Uterine smooth muscle cell (primary cell): Measurements from ENCODE around the gene LDB1. TPM values are rescaled to one million over a fixed set of nuclear protein-coding genes. Genes with fewer than 3 reads are reported as not detected.

ENCODE experiments used
- total RNA-seq: library from RNA; depleted of rRNA; stranded (reverse); fragments of >200 nt; gene quantifications from 2 replicates; pipeline ENCODE4 v1.2.3, GENCODE V29; 2014

LDB1 gene, protein sequence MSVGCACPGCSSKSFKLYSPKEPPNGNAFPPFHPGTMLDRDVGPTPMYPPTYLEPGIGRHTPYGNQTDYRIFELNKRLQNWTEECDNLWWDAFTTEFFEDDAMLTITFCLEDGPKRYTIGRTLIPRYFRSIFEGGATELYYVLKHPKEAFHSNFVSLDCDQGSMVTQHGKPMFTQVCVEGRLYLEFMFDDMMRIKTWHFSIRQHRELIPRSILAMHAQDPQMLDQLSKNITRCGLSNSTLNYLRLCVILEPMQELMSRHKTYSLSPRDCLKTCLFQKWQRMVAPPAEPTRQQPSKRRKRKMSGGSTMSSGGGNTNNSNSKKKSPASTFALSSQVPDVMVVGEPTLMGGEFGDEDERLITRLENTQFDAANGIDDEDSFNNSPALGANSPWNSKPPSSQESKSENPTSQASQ
- 28.4 and 37.0 TPM in 2 replicates for total RNA-seq

DNA sequence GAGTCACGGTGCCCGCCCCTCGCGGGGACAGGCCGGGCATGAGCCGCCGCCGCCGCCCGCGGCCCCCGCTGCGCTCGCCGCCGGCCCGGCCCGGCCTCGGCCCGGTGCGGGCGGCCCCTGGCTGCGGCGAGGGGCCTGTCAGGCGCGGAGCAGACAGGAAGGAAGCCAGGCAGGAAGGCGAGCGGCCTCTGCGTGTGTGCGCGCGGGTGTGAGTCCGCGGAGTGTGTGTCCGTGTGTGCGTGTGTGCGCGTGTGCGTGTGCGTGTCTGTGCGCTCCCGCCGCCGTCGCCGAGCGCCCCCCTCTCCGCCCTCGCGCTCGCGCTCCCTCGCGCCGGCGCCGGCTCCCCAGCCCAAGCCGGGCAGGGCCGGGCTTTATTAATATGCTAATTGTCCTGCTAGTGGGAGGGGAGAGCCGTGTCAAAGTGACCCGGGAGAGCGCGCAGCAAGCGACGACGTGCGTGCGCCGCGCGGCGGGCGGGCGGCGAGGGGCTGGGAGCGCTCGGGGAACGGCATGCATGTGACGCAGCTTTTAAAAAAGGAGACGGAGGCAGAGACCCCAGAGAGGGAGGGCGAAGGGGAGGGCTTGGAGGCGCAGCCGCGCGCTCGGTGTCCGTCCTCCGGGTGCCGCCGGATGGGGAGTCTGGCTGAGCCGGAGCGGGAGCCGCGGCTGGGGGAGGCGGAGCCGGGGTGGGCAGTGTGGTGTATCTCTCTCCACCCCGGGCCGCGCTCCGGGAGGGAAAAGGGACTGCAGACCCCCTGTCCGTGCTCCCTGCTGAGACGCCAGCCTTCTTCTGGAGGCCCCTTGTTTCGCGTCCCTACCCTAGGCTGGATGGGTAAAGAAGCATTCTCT is at the start of gene LDB1:
TSS of gene LDB1 (minus strand) at position 227 of the 849 bp plus-strand sequence. CDS start 258 bp downstream, outside the sequence.

DNA sequence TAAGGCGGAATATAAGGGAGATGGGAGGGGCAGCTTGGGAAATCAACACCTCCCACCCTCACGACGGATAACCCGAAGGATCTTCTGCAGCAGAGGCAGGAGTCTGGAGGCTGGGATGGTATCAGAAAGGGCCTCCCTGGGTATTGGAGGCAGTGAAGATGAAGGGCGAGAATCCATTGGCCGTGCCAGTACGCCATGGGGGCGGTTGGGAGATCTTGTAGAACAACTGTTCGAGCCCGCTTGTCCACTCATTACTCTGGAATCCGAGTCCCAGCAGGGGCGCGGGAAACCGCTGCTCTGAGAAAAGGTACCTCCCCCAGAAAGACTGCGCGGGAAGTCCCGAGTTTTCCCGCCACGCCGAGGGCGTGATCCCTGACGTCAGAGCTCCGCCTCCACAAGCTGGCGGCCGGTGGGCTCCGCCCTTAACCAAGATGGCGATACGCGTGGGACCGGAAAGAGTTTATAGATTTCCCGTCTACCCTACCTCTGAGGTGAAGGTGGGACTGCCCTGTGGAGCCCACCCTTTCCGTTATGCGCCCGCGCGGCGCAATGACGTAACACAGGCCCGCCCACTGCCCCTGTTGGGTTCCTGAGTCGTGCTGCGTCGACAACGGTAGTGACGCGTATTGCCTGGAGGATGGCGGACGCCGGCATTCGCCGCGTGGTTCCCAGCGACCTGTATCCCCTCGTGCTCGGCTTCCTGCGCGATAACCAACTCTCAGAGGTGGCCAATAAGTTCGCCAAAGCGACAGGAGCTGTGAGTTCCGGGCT is 31.8 kb upstream of the LDB1 start, which contains the start of gene NOLC1:
TSS of gene NOLC1 (plus strand) at position 616 of the 771 bp plus-strand sequence. CDS start at position 638, 22 bp downstream.

DNA sequence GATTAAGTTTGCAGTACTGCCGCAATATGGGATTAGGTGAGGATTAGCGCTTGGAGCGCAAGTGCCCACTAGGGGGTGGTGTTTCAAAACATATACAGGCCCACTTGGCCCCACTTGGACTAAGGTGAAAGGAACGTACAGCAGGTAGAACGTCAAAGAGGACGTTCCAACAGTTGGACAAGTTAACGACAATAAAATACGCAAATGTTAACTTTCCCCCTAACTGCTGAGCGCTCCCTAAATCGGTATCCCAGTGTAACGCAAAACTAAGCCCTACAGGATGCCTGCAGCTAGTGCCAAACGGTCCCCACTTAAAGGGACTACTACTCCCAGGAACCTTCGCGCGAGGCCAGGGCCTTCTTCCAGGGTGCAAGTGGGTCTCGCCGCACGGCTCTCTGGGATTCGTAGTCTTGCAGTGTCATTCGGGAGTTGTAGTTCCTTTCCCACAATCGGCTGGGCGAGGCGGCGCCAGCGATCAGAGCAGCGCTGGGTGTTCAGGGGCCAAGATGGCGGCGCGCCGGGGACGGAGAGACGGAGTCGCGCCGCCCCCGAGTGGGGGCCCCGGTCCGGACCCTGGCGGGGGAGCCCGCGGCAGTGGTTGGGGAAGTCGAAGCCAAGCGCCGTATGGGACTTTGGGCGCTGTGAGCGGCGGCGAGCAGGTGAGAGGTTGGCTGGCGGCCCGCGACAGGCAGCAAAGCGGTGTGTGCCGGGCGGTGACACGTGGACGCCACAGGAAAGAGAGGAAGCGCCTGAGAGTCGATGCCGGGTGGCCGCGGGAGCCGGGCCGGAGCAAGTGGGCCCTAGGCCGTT is 12.6 kb upstream of the LDB1 start, which contains the start of gene PPRC1:
TSS of gene PPRC1 (plus strand) at position 478 of the 810 bp plus-strand sequence. CDS start at position 507, 29 bp downstream.

DNA sequence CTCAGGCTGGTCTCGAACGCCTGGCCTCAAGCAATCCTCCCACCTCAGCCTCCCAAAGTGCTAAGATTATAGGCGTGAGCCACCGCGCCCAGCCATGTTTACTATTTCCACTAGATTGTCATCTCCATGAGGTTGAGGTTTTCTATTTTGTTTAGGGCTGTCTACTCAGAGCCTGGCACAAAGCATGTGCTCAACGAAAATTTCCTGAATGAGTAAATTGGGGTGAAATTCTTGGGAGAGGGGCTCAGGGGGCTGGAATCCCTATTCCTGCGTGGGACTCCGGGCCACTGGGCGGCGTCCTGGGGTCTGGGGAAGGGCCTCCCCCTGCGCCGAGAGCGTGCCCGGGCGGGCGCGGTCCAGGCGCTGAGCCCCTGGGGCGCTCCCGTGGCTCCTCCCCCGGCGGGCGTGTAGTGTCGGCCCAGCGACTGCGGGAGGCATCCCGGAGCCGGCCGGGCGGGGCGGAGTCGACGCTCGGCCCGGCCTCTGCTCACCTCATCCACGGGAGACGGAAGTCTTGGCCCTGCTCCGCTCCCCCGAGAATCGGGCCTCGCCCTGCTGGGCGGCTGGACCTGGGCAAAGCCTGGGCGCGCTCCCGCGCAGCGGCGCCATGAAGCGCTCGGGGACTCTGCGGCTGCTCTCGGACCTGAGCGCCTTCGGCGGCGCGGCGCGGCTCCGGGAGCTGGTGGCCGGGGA is 55.2 kb downstream of the LDB1 start, which contains the start of gene HPS6:
TSS of gene HPS6 (plus strand) at position 482 of the 693 bp plus-strand sequence. CDS start at position 608, 126 bp downstream.

Other genes starting within 250 kb of the LDB1 start
- 10.7 and 13.2 TPM in 2 replicates for gene ARMH3, start 64.2 kb downstream of the LDB1 start, total RNA-seq
- 40.9 and 51.7 TPM in 2 replicates for gene HPS6, start 55.0 kb downstream of the LDB1 start, total RNA-seq
- gene PPRC1, start 12.7 kb upstream of the LDB1 start, total RNA-seq, result 13.1 and 17.6 TPM in 2 replicates
- gene NOLC1, start 32.0 kb upstream of the LDB1 start, total RNA-seq, result 27.4 and 35.1 TPM in 2 replicates
- 0.12 TPM in 1 of 2 replicates, not detected in the other for gene ELOVL3, start 105.9 kb upstream of the LDB1 start, total RNA-seq
- gene PITX3, start 121.1 kb upstream of the LDB1 start, total RNA-seq, result not detected in 2 replicates
- gene GBF1, start 125.2 kb upstream of the LDB1 start, total RNA-seq, result 28.8 and 32.1 TPM in 2 replicates